Measurements from ENCODE around the gene MAP7D1. TPM values are rescaled to one million over a fixed set of nuclear protein-coding genes. Genes with fewer than 3 reads are reported as not detected.
A peak's percentile ranks its signal among the peaks of the same experiment; 100 is the strongest.

MAP7D1 gene
- total and polyA plus RNA-seq, 2 of the 13 experiments (the other 11 are each of a cell fraction or from before 2014, with no cell fraction given), result 5.6 to 7.2 TPM

DNA sequence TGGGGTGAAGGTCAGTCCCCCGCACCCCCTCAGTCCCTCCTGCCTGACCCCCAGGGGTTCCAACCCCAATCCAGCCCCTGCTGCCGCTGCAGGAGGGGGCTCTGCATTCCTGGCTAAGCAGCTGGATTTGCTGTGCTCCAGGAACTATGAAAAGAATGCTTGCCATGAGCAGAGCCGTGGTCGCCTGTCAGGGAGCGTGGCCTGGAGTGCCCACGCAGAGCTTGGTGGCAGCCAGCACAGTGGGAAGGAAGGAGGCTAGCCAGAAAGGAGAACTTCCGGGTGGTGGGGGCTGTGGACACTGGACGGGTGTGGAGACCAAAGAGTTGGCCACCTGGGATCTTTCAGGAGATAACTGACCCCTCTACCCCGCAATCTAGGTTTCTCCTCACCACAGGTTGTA, 36.5 kb upstream of the MAP7D1 start:
- no peak overlapping the region; the same call in 1 of the 2 replicates for H3K4me2 ChIP-seq (ENCODE audit: low read depth, low read length)
- H3K27ac ChIP-seq (ENCODE audit: extremely low read length, insufficient read depth, low read length), result no peak overlapping the region
- H3K27me3 ChIP-seq (ENCODE audit: control insufficient read depth in 1 of 2, insufficient read depth in 2 of 2, low read length in 2 of 2), result peaks cover 10 to 44% of the 10 kb centered on the region in 2 experiments; a peak in 4 of 5 replicates
- H3K36me3 ChIP-seq (replicated peaks in 1 of 2; ENCODE audit: control insufficient read depth in 1 of 2, insufficient read depth in 2 of 2, low read length in 2 of 2), result no peaks in the 10 kb centered on the region
- in situ Hi-C loops (cut with HindIII; ENCODE audit: extremely low pct_ligation_motif_present, low pct_unique_long_range_greater_than_20kb) (no loop called here), intact Hi-C loops (cut with micrococcal nuclease; ENCODE audit: unreplicated experiment) (no loop called here)
- FAIRE-seq (no peak), ATAC-seq (no peak), DNase-seq (ENCODE audit: low spot score) (no peak)
- H3K9me3 ChIP-seq (ENCODE audit: low read length), result no peaks in the 10 kb centered on the region
- no peak overlapping the region for H3K4me3 ChIP-seq (replicated peaks in 1 of 3; ENCODE audit: insufficient read depth in 1 of 3, low read depth in 2 of 3, low read length in 3 of 3)
- H3K4me1 ChIP-seq (ENCODE audit: insufficient read depth, low read length), result peaks cover 51% of the 10 kb centered on the region
- ChIA-PET CTCF (ENCODE audit: low intra/inter-chr PET ratio, low total read pairs) (no interaction called here), POLR2A (interaction anchor here (1.5 kb wide), 1 partner anchor 31 kb away, joined by 4 read pairs; no protein-coding TSS in a partner anchor)
- no peak for TF ChIP-seq SUZ12 (IDR thresholded peaks at IDR 0.05; ENCODE audit: low read depth, low read length)
- peak; percentile 42 for TF ChIP-seq TEAD3 (CRISPR knock-in tag; optimal IDR thresholded peaks at IDR 0.05; ENCODE audit: borderline replicate concordance)
- BruUV-seq (replicated peaks), result no TSS peak
- H3K79me2 ChIP-seq (ENCODE audit: insufficient read depth, low read length), result no peaks in the 10 kb centered on the region
- no peaks in the 10 kb centered on the region for H4K20me1 ChIP-seq (ENCODE audit: insufficient read depth, low read length)
- no peak overlapping the region for H3K9ac ChIP-seq (ENCODE audit: insufficient read depth, low read depth, low read length)
- WGBS (ENCODE audit: low lambda C conversion rate), result 14% methylated on average over 7 of the region's 9 CpGs
- no peak overlapping the region for H2AFZ ChIP-seq (ENCODE audit: low read length)

DNA sequence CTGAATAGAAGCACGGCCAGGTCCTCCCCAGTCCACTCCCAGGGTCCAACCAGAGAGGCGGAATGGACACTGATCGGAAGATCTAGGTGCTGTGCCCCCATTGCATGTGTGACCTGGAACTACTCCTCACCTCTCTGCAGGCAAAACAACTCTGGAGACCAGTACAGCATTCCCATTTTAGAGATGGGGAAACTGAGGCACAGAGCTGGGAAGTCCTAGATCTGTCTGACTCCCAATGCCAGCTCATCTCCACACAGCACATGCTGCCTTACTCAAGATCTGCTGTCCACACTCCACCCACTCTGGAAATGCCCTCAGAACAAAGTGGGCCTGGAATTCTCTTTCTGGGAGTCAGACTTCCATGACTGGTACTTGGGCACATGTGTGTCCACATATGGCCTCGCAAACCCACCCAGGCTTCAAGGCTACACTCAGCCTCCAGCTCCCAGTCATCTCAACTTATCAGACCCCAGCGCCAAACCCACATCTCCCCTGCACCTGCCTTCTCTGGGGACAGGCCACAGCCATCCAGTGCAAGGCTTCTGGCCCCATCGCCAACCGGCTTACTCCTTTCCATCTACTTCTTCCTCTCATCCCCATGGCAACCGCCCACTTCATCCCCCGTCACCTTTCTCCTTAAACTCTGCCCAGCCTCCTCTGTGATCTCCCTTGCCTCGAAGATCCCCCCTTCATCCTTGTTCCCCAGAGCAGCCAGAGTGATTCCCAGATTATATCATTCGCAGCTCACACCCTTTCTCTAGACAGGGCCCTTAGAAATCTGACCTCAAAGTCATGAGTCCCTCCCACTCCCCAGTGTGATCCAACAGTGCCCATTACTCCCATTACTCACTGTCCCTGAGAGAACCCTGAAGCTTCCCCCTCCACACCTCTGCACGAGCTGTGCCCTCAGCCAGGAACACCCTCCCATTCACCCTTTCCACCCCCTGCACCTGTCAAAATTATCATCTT, 33.6 kb upstream of the MAP7D1 start:
- peaks cover 58% of the 10 kb centered on the region for H3K4me1 ChIP-seq (ENCODE audit: insufficient read depth, low read length)
- H3K36me3 ChIP-seq (replicated peaks in 1 of 2; ENCODE audit: control insufficient read depth in 1 of 2, insufficient read depth in 2 of 2, low read length in 2 of 2), result no peaks in the 10 kb centered on the region
- peaks cover 13 to 54% of the 10 kb centered on the region in 2 experiments; a peak in 4 of 5 replicates for H3K27me3 ChIP-seq (ENCODE audit: control insufficient read depth in 1 of 2, insufficient read depth in 2 of 2, low read length in 2 of 2)
- no peak overlapping the region for H3K27ac ChIP-seq (ENCODE audit: extremely low read length, insufficient read depth, low read length)
- TF ChIP-seq ZNF234 (CRISPR knock-in tag; conservative IDR thresholded peaks at IDR 0.05) (no peak), ZNF790 (CRISPR knock-in tag; IDR thresholded peaks at IDR 0.05; ENCODE audit: borderline replicate concordance) (no peak), MIER3 (CRISPR knock-in tag; IDR thresholded peaks at IDR 0.05; ENCODE audit: borderline replicate concordance) (no peak)
- CTCF ChIA-PET (ENCODE audit: low intra/inter-chr PET ratio, low total read pairs), result no interaction called here
- WGBS (ENCODE audit: low lambda C conversion rate), result 63% methylated on average over 12 of the region's 12 CpGs
- no peaks in the 10 kb centered on the region for H3K9me3 ChIP-seq (ENCODE audit: low read length)
- BruUV-seq (replicated peaks), result no TSS peak
- in situ Hi-C loops (cut with HindIII; ENCODE audit: extremely low pct_ligation_motif_present, low pct_unique_long_range_greater_than_20kb), result no loop called here
- POLR2A ChIA-PET, result no interaction called here
- FAIRE-seq (no peak), DNase-seq (ENCODE audit: low spot score) (no peak), ATAC-seq (no peak)
- intact Hi-C loops (cut with micrococcal nuclease; ENCODE audit: unreplicated experiment), result no loop called here
- no peak overlapping the region for H3K9ac ChIP-seq (ENCODE audit: insufficient read depth, low read depth, low read length)
- no peaks in the 10 kb centered on the region for H3K79me2 ChIP-seq (ENCODE audit: insufficient read depth, low read length)
- no peak overlapping the region for H2AFZ ChIP-seq (ENCODE audit: low read length)
- peak overlapping the region; percentile 67 for H3K4me2 ChIP-seq (ENCODE audit: low read depth, low read length)
- H4K20me1 ChIP-seq (ENCODE audit: insufficient read depth, low read length), result no peaks in the 10 kb centered on the region
- no peak overlapping the region for H3K4me3 ChIP-seq (replicated peaks in 1 of 3; ENCODE audit: insufficient read depth in 1 of 3, low read depth in 2 of 3, low read length in 3 of 3)
